NCI-H146 treated with DMSO at 0.1 percent for 48 hours (cell line): ENCODE results near the gene RAB6A.
"Not testable (repeated sequence)": the region's sequence is repeated elsewhere in the genome, so short reads cannot be mapped to it uniquely, and the experiment has no call there.

Experiments
- DNase-seq: peaks from one replicate; lab custom pipeline; 2025; ENCODE audit not compliant: unreplicated experiment; lab: John Stamatoyannopoulos, UW

RAB6A gene

GRCh38 chr11:73766763-73767162 lies 5.9 kb upstream of the RAB6A start:
- DNase-seq, result no peak

- no peak for DNase-seq
Observed at GRCh38 chr11:73762732-73763131, 1.9 kb upstream of the RAB6A start.

- no peak for DNase-seq
Observed at GRCh38 chr11:73761403-73761945, 600 bp upstream of the RAB6A start.

- no peak for DNase-seq
Observed at GRCh38 chr11:73760135-73760678, 667 bp downstream of the RAB6A start.

GRCh38 chr11:73759610-73760134 lies 1.2 kb downstream of the RAB6A start:
- no peak for DNase-seq

- DNase-seq, result no peak
Observed at GRCh38 chr11:73758451-73758850, 2.4 kb downstream of the RAB6A start.

GRCh38 chr11:73757598-73757997 lies 3.3 kb downstream of the RAB6A start:
- no peak for DNase-seq

- DNase-seq, result no peak
Observed at GRCh38 chr11:73755670-73756069, 5.2 kb downstream of the RAB6A start.

- no peak for DNase-seq
Observed at GRCh38 chr11:73753938-73754337, 6.9 kb downstream of the RAB6A start.

- DNase-seq, result no peak
Observed at GRCh38 chr11:73752903-73753302, 8.0 kb downstream of the RAB6A start.

GRCh38 chr11:73752216-73752867 lies 8.5 kb downstream of the RAB6A start:
- no peak for DNase-seq

GRCh38 chr11:73750862-73751261 lies 10.0 kb downstream of the RAB6A start:
- not testable (repeated sequence) for DNase-seq

- DNase-seq, result no peak
Observed at GRCh38 chr11:73750228-73750627, 10.6 kb downstream of the RAB6A start.

GRCh38 chr11:73749118-73749517 lies 11.8 kb downstream of the RAB6A start:
- no peak for DNase-seq

GRCh38 chr11:73748300-73748699 lies 12.6 kb downstream of the RAB6A start:
- no peak for DNase-seq

GRCh38 chr11:73747762-73748161 lies 13.1 kb downstream of the RAB6A start:
- no peak for DNase-seq

- no peak for DNase-seq
Observed at GRCh38 chr11:73746701-73747100, 14.2 kb downstream of the RAB6A start.

- DNase-seq, result no peak
Observed at GRCh38 chr11:73743045-73743444, 17.8 kb downstream of the RAB6A start.

GRCh38 chr11:73735959-73736358 lies 24.9 kb downstream of the RAB6A start:
- DNase-seq, result not testable (repeated sequence)

- DNase-seq, result no peak
Observed at GRCh38 chr11:73734993-73735392, 25.9 kb downstream of the RAB6A start.

- not testable (repeated sequence) for DNase-seq
Observed at GRCh38 chr11:73734011-73734410, 26.9 kb downstream of the RAB6A start.

GRCh38 chr11:73732936-73733335 lies 27.9 kb downstream of the RAB6A start:
- DNase-seq, result not testable (repeated sequence)
